ENCODE data around the gene IRAK2.

The IRAK2 gene

GRCh38 chr3:10223676-10224639 is 59.2 kb downstream of the IRAK2 start:
- peak overlapping the region; percentile 57 for H3K4me3 Mint-ChIP-seq

GRCh38 chr3:10224794-10225665 is 60.3 kb downstream of the IRAK2 start:
- no peaks in the 10 kb centered on the region for H3K9me3 Mint-ChIP-seq
- H3K27ac Mint-ChIP-seq, result peak overlapping the region; percentile 90
- peaks cover 49% of the 10 kb centered on the region for H3K36me3 Mint-ChIP-seq
- H3K4me1 Mint-ChIP-seq, result peaks cover 69% of the 10 kb centered on the region
- H3K4me3 Mint-ChIP-seq, result peak overlapping the region; percentile 57
- DNase-seq (ENCODE audit: low spot score in 2 of 2) (peak; percentile 44 to 84), ATAC-seq (peak; percentile 77)

More at GRCh38 chr3:10223676-10224639, 59.2 kb downstream of the IRAK2 start:
- peaks cover 63% of the 10 kb centered on the region for H3K4me1 Mint-ChIP-seq
- H3K27ac Mint-ChIP-seq, result peak overlapping the region; percentile 90
- H3K9me3 Mint-ChIP-seq, result no peaks in the 10 kb centered on the region
- ATAC-seq (peak; percentile 76), DNase-seq (ENCODE audit: low spot score in 2 of 2) (peak in 1 of 2 donors; percentile 65)
- H3K36me3 Mint-ChIP-seq, result peaks cover 55% of the 10 kb centered on the region

GRCh38 chr3:10226293-10226692 is 61.6 kb downstream of the IRAK2 start:
- no peak overlapping the region for H3K27ac Mint-ChIP-seq
- ATAC-seq (no peak), DNase-seq (ENCODE audit: low spot score in 2 of 2) (no peak)
- H3K9me3 Mint-ChIP-seq, result no peaks in the 10 kb centered on the region
- peaks cover 60% of the 10 kb centered on the region for H3K4me1 Mint-ChIP-seq
- H3K36me3 Mint-ChIP-seq, result peaks cover 37% of the 10 kb centered on the region
- no peak overlapping the region for H3K4me3 Mint-ChIP-seq

GRCh38 chr3:10228248-10228950 is 63.7 kb downstream of the IRAK2 start:
- DNase-seq (ENCODE audit: low spot score in 2 of 2), result peak in 1 of 2 donors; percentile 73
- Mint-ChIP-seq H3K27ac (peak overlapping the region; percentile 83), H3K9me3 (no peaks in the 10 kb centered on the region), H3K4me3 (peak overlapping the region; percentile 45), H3K4me1 (peaks cover 49% of the 10 kb centered on the region), H3K36me3 (peaks cover 34% of the 10 kb centered on the region)
- ATAC-seq, result peak; percentile 75

GRCh38 chr3:10229576-10229975 is 64.9 kb downstream of the IRAK2 start:
- DNase-seq (ENCODE audit: low spot score in 2 of 2) (no peak), ATAC-seq (no peak)
- peaks cover 31% of the 10 kb centered on the region for H3K36me3 Mint-ChIP-seq
- H3K4me3 Mint-ChIP-seq, result no peak overlapping the region
- H3K27ac Mint-ChIP-seq, result no peak overlapping the region
- peaks cover 37% of the 10 kb centered on the region for H3K4me1 Mint-ChIP-seq
- H3K9me3 Mint-ChIP-seq, result no peaks in the 10 kb centered on the region

- H3K36me3 Mint-ChIP-seq, result peaks cover 33% of the 10 kb centered on the region
- peak overlapping the region; percentile 9 for H3K27ac Mint-ChIP-seq
- DNase-seq (ENCODE audit: low spot score in 2 of 2) (no peak), ATAC-seq (peak; percentile 69)
- peaks cover 26% of the 10 kb centered on the region for H3K4me1 Mint-ChIP-seq
- no peaks in the 10 kb centered on the region for H3K9me3 Mint-ChIP-seq
- H3K4me3 Mint-ChIP-seq, result peak overlapping the region; percentile 32
These were observed 67.4 kb downstream of the IRAK2 start for GRCh38 chr3:10232137-10232536.

- peaks cover 33% of the 10 kb centered on the region for H3K4me1 Mint-ChIP-seq
- no peak overlapping the region for H3K4me3 Mint-ChIP-seq
- peaks cover 35% of the 10 kb centered on the region for H3K36me3 Mint-ChIP-seq
- DNase-seq (ENCODE audit: low spot score in 2 of 2) (no peak), ATAC-seq (no peak)
- H3K27ac Mint-ChIP-seq, result no peak overlapping the region
- H3K9me3 Mint-ChIP-seq, result no peaks in the 10 kb centered on the region
These were observed 69.3 kb downstream of the IRAK2 start for GRCh38 chr3:10233988-10234387.

- no peaks in the 10 kb centered on the region for H3K9me3 Mint-ChIP-seq
- H3K4me1 Mint-ChIP-seq, result peaks cover 34% of the 10 kb centered on the region
- H3K27ac Mint-ChIP-seq, result no peak overlapping the region
- ATAC-seq (no peak), DNase-seq (ENCODE audit: low spot score in 2 of 2) (no peak)
- no peak overlapping the region for H3K4me3 Mint-ChIP-seq
- peaks cover 42% of the 10 kb centered on the region for H3K36me3 Mint-ChIP-seq
These were observed 70.0 kb downstream of the IRAK2 start for GRCh38 chr3:10234526-10235230.

GRCh38 chr3:10235551-10235950 is 70.8 kb downstream of the IRAK2 start:
- H3K36me3 Mint-ChIP-seq, result peaks cover 46% of the 10 kb centered on the region
- H3K9me3 Mint-ChIP-seq, result no peaks in the 10 kb centered on the region
- DNase-seq (ENCODE audit: low spot score in 2 of 2) (no peak), ATAC-seq (no peak)
- H3K4me1 Mint-ChIP-seq, result peaks cover 34% of the 10 kb centered on the region
- H3K4me3 Mint-ChIP-seq, result no peak overlapping the region
- no peak overlapping the region for H3K27ac Mint-ChIP-seq

GRCh38 chr3:10238345-10239183 is 73.8 kb downstream of the IRAK2 start:
- ATAC-seq (peak; percentile 80), DNase-seq (ENCODE audit: low spot score in 2 of 2) (no peak)
- peak overlapping the region; percentile 96 for H3K27ac Mint-ChIP-seq
- H3K36me3 Mint-ChIP-seq, result peaks cover 53% of the 10 kb centered on the region
- peak overlapping the region; percentile 35 for H3K4me3 Mint-ChIP-seq
- H3K4me1 Mint-ChIP-seq, result peaks cover 43% of the 10 kb centered on the region
- no peaks in the 10 kb centered on the region for H3K9me3 Mint-ChIP-seq

- ATAC-seq, result no peak
- Mint-ChIP-seq H3K36me3 (peaks cover 49% of the 10 kb centered on the region), H3K4me3 (no peak overlapping the region), H3K9me3 (peaks cover 3% of the 10 kb centered on the region), H3K27ac (peak overlapping the region; percentile 37), H3K4me1 (peaks cover 48% of the 10 kb centered on the region)
- no peak for DNase-seq (ENCODE audit: low spot score in 2 of 2)
These were observed 76.1 kb downstream of the IRAK2 start for GRCh38 chr3:10240799-10241198.

GRCh38 chr3:10242182-10243065 is 77.7 kb downstream of the IRAK2 start:
- Mint-ChIP-seq H3K36me3 (peaks cover 44% of the 10 kb centered on the region), H3K9me3 (peaks cover 6% of the 10 kb centered on the region), H3K4me3 (peak overlapping the region; percentile 64), H3K4me1 (peaks cover 47% of the 10 kb centered on the region), H3K27ac (peak overlapping the region; percentile 96)
- ATAC-seq (peak; percentile 98), DNase-seq (ENCODE audit: low spot score in 2 of 2) (peak in 1 of 2 donors; percentile 72)

GRCh38 chr3:10244009-10244408 is 79.3 kb downstream of the IRAK2 start:
- peaks cover 42% of the 10 kb centered on the region for H3K36me3 Mint-ChIP-seq
- peaks cover 6% of the 10 kb centered on the region for H3K9me3 Mint-ChIP-seq
- DNase-seq (ENCODE audit: low spot score in 2 of 2), result no peak
- peaks cover 41% of the 10 kb centered on the region for H3K4me1 Mint-ChIP-seq
- no peak for ATAC-seq
- no peak overlapping the region for H3K4me3 Mint-ChIP-seq
- H3K27ac Mint-ChIP-seq, result no peak overlapping the region

Measured in stimulated activated effector memory CD8-positive, alpha-beta T cell treated with anti-CD3 and anti-CD28 coated beads, Interleukin-12 subunit alpha, Interleukin-12 subunit beta, amount 100 ng/mL, for 72 hours (primary cell).